AG09319 (cell line): ENCODE data around the gene ATM.

Experiments used
- DNase-seq: peaks from one replicate; pipeline ENCODE4 v3.0.0-alpha.2; 2010; ENCODE audit warnings: low read depth; ENCODE audit errors: extremely low read depth
- TF ChIP-seq, protein P1 (sequence below): IDR thresholded peaks from 2 replicates; pipeline ENCODE4 v1.5.1; 2011; ENCODE audit warnings: low read depth, mild to moderate bottlenecking, inconsistent platforms, low read length, moderate library complexity

Gene ATM

DNA sequence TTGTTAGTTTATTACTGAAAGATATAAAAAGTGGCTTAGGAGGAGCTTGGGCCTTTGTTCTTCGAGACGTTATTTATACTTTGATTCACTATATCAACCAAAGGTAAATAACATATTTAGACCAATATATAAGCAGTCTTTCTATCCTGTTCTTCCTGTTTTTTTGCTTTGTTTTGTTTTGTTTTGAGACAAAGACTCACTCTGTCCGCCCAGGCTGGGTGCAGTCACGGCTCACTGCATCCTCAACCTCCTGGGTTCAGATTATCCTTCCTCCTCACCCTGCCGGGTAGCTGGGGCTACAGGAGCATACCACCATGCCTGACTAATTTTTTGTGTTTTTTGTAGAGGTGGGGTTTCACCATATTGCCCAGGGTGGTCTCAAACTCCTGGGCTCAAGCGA is 66.8 kb downstream of the ATM start:
- no peak for DNase-seq
- TF ChIP-seq, protein P1, sequence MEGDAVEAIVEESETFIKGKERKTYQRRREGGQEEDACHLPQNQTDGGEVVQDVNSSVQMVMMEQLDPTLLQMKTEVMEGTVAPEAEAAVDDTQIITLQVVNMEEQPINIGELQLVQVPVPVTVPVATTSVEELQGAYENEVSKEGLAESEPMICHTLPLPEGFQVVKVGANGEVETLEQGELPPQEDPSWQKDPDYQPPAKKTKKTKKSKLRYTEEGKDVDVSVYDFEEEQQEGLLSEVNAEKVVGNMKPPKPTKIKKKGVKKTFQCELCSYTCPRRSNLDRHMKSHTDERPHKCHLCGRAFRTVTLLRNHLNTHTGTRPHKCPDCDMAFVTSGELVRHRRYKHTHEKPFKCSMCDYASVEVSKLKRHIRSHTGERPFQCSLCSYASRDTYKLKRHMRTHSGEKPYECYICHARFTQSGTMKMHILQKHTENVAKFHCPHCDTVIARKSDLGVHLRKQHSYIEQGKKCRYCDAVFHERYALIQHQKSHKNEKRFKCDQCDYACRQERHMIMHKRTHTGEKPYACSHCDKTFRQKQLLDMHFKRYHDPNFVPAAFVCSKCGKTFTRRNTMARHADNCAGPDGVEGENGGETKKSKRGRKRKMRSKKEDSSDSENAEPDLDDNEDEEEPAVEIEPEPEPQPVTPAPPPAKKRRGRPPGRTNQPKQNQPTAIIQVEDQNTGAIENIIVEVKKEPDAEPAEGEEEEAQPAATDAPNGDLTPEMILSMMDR = no peak

DNA sequence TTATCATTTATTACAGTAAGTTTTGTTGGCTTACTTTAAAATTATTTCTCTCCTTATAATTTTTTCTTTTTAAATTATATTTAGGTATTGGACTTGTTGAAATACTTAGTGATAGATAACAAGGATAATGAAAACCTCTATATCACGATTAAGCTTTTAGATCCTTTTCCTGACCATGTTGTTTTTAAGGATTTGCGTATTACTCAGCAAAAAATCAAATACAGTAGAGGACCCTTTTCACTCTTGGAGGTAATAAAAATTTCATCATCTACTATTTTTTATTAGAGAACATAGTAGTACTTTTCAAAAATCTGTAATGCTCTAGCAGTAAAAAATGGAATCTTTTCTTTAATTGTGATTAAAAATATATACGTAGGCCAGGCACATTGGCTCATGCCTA is 70.4 kb downstream of the ATM start:
- TF ChIP-seq, protein P1 = no peak
- DNase-seq = no peak

DNA sequence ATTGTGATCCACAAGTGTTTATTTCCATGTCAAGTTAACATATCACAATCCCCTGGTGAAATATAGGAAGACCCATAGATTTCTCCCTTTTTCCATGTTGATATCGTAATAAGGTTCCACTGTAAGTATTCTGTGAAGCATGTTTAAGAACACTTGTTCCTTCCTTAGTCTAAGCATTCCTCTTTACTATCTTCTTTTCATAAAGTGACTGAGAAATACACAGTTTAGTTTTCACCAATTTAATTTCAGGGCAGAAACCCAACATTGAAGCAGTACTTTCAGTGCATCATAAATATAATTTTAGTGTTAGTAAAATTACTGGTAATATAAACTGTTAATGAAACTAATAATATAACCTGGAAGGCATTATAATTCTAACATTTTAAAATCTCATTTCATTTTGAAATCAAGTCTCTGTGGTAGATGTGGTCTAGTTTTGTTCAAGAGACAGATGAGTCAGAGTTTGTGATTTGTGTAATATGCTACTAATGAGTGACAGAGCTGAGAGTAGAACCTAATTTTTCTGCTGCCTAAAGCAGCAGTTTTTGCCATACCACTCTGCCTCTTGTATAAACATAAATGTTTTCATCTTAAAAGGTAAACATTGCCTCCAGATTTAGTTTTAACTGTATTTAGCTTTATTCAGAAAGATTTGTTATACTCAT is 79.4 kb downstream of the ATM start:
- DNase-seq = no peak
- TF ChIP-seq, protein P1 = no peak

DNA sequence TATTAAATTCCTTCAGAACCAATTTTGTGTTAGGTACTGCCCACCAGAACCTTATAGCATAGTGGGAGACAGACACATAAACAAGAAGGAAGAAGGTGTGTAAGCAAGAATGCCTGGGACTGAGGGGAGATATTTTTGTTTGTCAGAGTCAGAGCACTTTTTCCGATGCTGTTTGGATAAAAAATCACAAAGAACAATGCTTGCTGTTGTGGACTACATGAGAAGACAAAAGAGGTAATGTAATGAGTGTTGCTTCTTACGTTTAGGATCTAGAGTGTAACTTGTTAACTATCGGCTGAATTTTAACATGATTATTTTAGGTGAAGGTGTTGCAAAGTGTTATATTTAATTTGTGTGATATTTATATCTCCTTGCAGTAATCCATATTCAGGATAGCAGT is 84.9 kb downstream of the ATM start:
- TF ChIP-seq, protein P1 = no peak

DNA sequence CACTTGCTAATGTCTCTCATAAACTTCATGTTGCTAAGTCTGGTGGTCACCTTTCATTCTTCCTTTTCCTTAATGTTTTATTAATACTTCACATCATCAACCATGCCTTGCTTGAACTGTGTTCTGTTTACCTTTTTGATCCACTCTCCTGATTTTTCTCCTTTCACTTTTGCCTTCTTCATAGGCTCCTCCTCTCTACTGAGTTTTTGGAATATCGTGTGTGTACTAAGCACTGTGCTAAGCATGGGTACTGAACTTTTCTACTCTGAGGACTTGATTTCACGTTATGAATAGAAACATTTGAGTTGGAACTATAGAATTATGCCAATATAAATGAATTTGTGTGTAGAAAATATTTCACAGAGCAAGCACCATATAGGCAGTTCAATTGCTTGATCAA is 90.6 kb downstream of the ATM start:
- TF ChIP-seq, protein P1 = no peak
- no peak for DNase-seq

More for the DNA sequence above, 84.9 kb downstream of the ATM start:
- no peak for DNase-seq

DNA sequence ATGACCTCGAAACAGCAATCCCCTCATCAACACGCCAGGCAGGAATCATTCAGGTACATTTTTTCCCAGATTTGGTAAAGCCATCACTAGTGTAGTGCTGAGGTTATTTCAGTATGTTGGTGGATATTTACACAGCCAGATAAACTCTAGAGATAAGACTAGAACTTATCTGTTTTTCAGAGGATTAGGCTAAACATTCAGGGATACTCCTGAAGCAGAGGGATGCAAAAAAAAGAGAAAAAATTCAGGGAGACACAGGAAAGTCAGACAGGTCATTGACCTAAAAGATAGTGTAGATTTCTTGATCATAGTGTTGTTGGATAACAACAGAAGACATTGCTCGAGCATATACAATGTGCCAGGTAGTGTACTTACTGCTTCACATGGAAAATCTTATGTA is 93.2 kb downstream of the ATM start:
- no peak for DNase-seq
- TF ChIP-seq, protein P1 = no peak

DNA sequence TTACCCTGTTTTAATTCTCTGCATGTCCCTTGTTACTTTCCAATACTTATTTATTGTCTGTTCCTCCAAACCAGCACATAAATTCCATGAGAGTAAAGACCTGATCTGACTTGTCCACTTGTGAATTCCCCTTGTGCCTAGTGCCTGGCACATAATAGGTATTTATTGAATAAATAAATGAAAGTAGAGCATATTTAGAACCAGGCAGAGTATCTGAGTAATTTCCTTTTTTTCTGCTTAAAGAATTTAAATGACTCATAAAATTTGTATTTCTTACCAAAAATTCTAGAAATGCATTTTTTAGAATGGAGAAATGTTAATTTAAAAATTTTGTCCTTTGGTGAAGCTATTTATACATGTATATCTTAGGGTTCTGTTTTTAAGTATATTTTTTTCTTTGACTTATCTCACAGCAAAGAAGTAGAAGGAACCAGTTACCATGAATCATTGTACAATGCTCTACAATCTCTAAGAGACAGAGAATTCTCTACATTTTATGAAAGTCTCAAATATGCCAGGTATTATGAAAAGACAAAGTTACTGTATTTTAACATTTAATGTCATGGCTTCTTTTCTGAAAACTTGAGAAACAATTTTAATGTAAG is 96.8 kb downstream of the ATM start:
- no peak for DNase-seq
- TF ChIP-seq, protein P1 = no peak
